ENCODE measurements around the gene NECTIN4. TPM values are rescaled to one million over a fixed set of nuclear protein-coding genes. Genes with fewer than 3 reads are reported as not detected.
A peak's percentile ranks its signal among the peaks of the same experiment; 100 is the strongest.

The NECTIN4 gene
- total RNA-seq, 2 experiments from 2014 or later: not detected

GRCh38 chr1:161038523-161039153 lies 50.7 kb downstream of the NECTIN4 start, which contains the start of gene TSTD1:
Gene TSTD1, minus strand, starts transcription at chr1:161038964. Its CDS starts 75 bp downstream, at chr1:161038889.
- H3K27ac Mint-ChIP-seq: peak within 1 kb of the TSS; percentile 96
- peaks cover 61% of the 10 kb centered on the region for H3K4me1 Mint-ChIP-seq (ENCODE audit: low read depth)
- intact Hi-C loops (cut with micrococcal nuclease): no loop called here
- H3K9me3 Mint-ChIP-seq: no peaks in the 10 kb centered on the region
- H3K36me3 Mint-ChIP-seq (ENCODE audit: low read depth): peaks cover 64% of the 10 kb centered on the region
- POLR2A ChIA-PET: interaction anchor here (0.8 to 3.0 kb wide), 11 partner anchors 8 to 305 kb away, joined by 3 to 11 read pairs (median 5); partner anchors contain the start of genes ARHGAP30, DEDD and USF1
- peak; percentile 93 for DNase-seq
- no peaks in the 10 kb centered on the region for H3K27me3 Mint-ChIP-seq
- TF ChIP-seq CTCF (IDR thresholded peaks at IDR 0.05): no peak
- peak; percentile 85 for ATAC-seq
- peak within 1 kb of the TSS; percentile 91 for H3K4me3 Mint-ChIP-seq
- CTCF ChIA-PET: interaction anchor here (0.6 to 3.5 kb wide), 9 partner anchors 8 to 314 kb away, joined by 3 to 41 read pairs (median 4); partner anchors contain the start of gene KLHDC9

GRCh38 chr1:161037661-161038522 lies 51.5 kb downstream of the NECTIN4 start:
- DNase-seq (no peak), ATAC-seq (no peak)
- no peak for TF ChIP-seq CTCF (IDR thresholded peaks at IDR 0.05)
- Mint-ChIP-seq H3K9me3 (no peaks in the 10 kb centered on the region), H3K4me1 (ENCODE audit: low read depth) (peaks cover 60% of the 10 kb centered on the region), H3K36me3 (ENCODE audit: low read depth) (peaks cover 60% of the 10 kb centered on the region), H3K4me3 (peak overlapping the region; percentile 91), H3K27me3 (no peaks in the 10 kb centered on the region), H3K27ac (peak overlapping the region; percentile 96)
- ChIA-PET CTCF (interaction anchor here (0.7 to 3.5 kb wide), 7 partner anchors 9 to 102 kb away, joined by 3 to 41 read pairs (median 5); partner anchors contain the start of gene KLHDC9), POLR2A (interaction anchor here (0.8 to 3.0 kb wide), 9 partner anchors 8 to 305 kb away, joined by 3 to 11 read pairs (median 6); partner anchors contain the start of genes ARHGAP30, DEDD and USF1)
- intact Hi-C loops (cut with micrococcal nuclease): no loop called here

GRCh38 chr1:161033751-161034150 lies 55.6 kb downstream of the NECTIN4 start:
- intact Hi-C loops (cut with micrococcal nuclease): no loop called here
- H3K36me3 Mint-ChIP-seq (ENCODE audit: low read depth): peaks cover 36% of the 10 kb centered on the region
- ChIA-PET CTCF (interaction anchor here (1.3 to 1.9 kb wide), 3 partner anchors 8 to 36 kb away, joined by 3 to 12 read pairs (median 4); partner anchors contain the start of gene ARHGAP30), POLR2A (interaction anchor here (0.6 to 2.0 kb wide), 5 partner anchors 12 to 378 kb away, joined by 3 to 14 read pairs (median 5); partner anchors contain the start of genes NIT1, PFDN2, UFC1 and USF1)
- ATAC-seq (peak; percentile 48), DNase-seq (peak; percentile 71)
- H3K4me3 Mint-ChIP-seq: no peak overlapping the region
- H3K27me3 Mint-ChIP-seq: no peaks in the 10 kb centered on the region
- no peak for TF ChIP-seq CTCF (IDR thresholded peaks at IDR 0.05)
- no peaks in the 10 kb centered on the region for H3K9me3 Mint-ChIP-seq
- H3K4me1 Mint-ChIP-seq (ENCODE audit: low read depth): peaks cover 47% of the 10 kb centered on the region
- peak overlapping the region; percentile 81 for H3K27ac Mint-ChIP-seq

GRCh38 chr1:161032409-161032808 lies 56.9 kb downstream of the NECTIN4 start:
- peaks cover 39% of the 10 kb centered on the region for H3K4me1 Mint-ChIP-seq (ENCODE audit: low read depth)
- intact Hi-C loops (cut with micrococcal nuclease): no loop called here
- H3K27ac Mint-ChIP-seq: peak overlapping the region; percentile 81
- ChIA-PET POLR2A (interaction anchor here (0.5 to 2.0 kb wide), 10 partner anchors 8 to 230 kb away, joined by 3 to 14 read pairs (median 4); partner anchors contain the start of genes NIT1, PFDN2 and USF1), CTCF (interaction anchor here (0.6 to 1.9 kb wide), 6 partner anchors 9 to 363 kb away, joined by 3 to 12 read pairs (median 3); partner anchors contain the start of genes ARHGAP30 and F11R)
- H3K27me3 Mint-ChIP-seq: no peaks in the 10 kb centered on the region
- no peak for TF ChIP-seq CTCF (IDR thresholded peaks at IDR 0.05)
- H3K9me3 Mint-ChIP-seq: no peaks in the 10 kb centered on the region
- DNase-seq: no peak
- ATAC-seq: no peak
- peak overlapping the region; percentile 7 for H3K4me3 Mint-ChIP-seq
- H3K36me3 Mint-ChIP-seq (ENCODE audit: low read depth): peaks cover 32% of the 10 kb centered on the region
